Type B pancreatic cell (in vitro differentiated cells): ENCODE data around the gene ECT2L. TPM values are rescaled to one million over a fixed set of nuclear protein-coding genes. Genes with fewer than 3 reads are reported as not detected.

Experiments used
- DNase-seq: peaks from one replicate; pipeline ENCODE4 v3.0.0; 2021; ENCODE audit warnings: mixed read lengths; ENCODE audit not compliant: unreplicated experiment; ENCODE audit errors: extremely low spot score
- H3K27ac Mint-ChIP-seq: 2 replicates; pipeline ENCODE4 v1.8.0; 2021; ENCODE audit warnings: mild to moderate bottlenecking, mixed read lengths
- H3K27me3 Mint-ChIP-seq: 2 replicates; pipeline ENCODE4 v1.8.0; 2021; ENCODE audit warnings: mixed read lengths
- H3K36me3 Mint-ChIP-seq: 2 replicates; pipeline ENCODE4 v1.8.0; 2021; ENCODE audit warnings: mixed read lengths
- H3K4me1 Mint-ChIP-seq: one replicate; pipeline ENCODE4 v1.8.0; 2021; ENCODE audit warnings: mixed read lengths; ENCODE audit not compliant: unreplicated experiment
- H3K4me3 Mint-ChIP-seq: 2 replicates; pipeline ENCODE4 v1.8.0; 2021; ENCODE audit warnings: mild to moderate bottlenecking, mixed read lengths
- H3K9me3 Mint-ChIP-seq: 2 replicates; pipeline ENCODE4 v1.8.0; 2021; ENCODE audit warnings: mixed read lengths
- CTCF ChIP-seq: fragments of 200-600 bp; sonication (generic); conservative IDR thresholded peaks from 2 replicates; pipeline ENCODE4 v1.5.0; 2021; ENCODE audit warnings: antibody characterized with exemption, mild to moderate bottlenecking
- total RNA-seq: library from RNA; stranded (reverse); gene quantifications from 2 replicates; pipeline ENCODE4 v1.2.1, GENCODE V29; 2021; ENCODE audit warnings: low replicate concordance

ECT2L gene
- total RNA-seq, 1 donor from 2014 or later, result 0.07 TPM

GRCh38 chr6:138944412-138944811 lies 148.5 kb downstream of the ECT2L start:
- TF ChIP-seq CTCF, result no peak
- Mint-ChIP-seq H3K4me1 (peaks cover 8% of the 10 kb centered on the region), H3K9me3 (no peaks in the 10 kb centered on the region), H3K27me3 (no peaks in the 10 kb centered on the region), H3K4me3 (no peak overlapping the region), H3K27ac (no peak overlapping the region), H3K36me3 (peaks cover 41% of the 10 kb centered on the region)
- DNase-seq, result no peak

GRCh38 chr6:138945354-138945753 lies 149.5 kb downstream of the ECT2L start:
- H3K27me3 Mint-ChIP-seq, result no peaks in the 10 kb centered on the region
- no peak overlapping the region for H3K27ac Mint-ChIP-seq
- H3K36me3 Mint-ChIP-seq, result peaks cover 41% of the 10 kb centered on the region
- no peak overlapping the region for H3K4me3 Mint-ChIP-seq
- H3K4me1 Mint-ChIP-seq, result peaks cover 12% of the 10 kb centered on the region
- no peak for DNase-seq
- H3K9me3 Mint-ChIP-seq, result no peaks in the 10 kb centered on the region
- peak; percentile 57 for TF ChIP-seq CTCF

GRCh38 chr6:138948004-138948403 lies 152.1 kb downstream of the ECT2L start:
- H3K36me3 Mint-ChIP-seq, result peaks cover 31% of the 10 kb centered on the region
- H3K4me3 Mint-ChIP-seq, result no peak overlapping the region
- H3K9me3 Mint-ChIP-seq, result no peaks in the 10 kb centered on the region
- H3K4me1 Mint-ChIP-seq, result peaks cover 12% of the 10 kb centered on the region
- no peak overlapping the region for H3K27ac Mint-ChIP-seq
- no peak for DNase-seq
- TF ChIP-seq CTCF, result no peak
- no peaks in the 10 kb centered on the region for H3K27me3 Mint-ChIP-seq

GRCh38 chr6:138948546-138949179 lies 152.8 kb downstream of the ECT2L start:
- DNase-seq, result no peak
- Mint-ChIP-seq H3K9me3 (no peaks in the 10 kb centered on the region), H3K4me1 (peaks cover 12% of the 10 kb centered on the region), H3K4me3 (no peak overlapping the region), H3K36me3 (peaks cover 30% of the 10 kb centered on the region), H3K27ac (peak overlapping the region; percentile 43), H3K27me3 (no peaks in the 10 kb centered on the region)
- peak; percentile 50 for TF ChIP-seq CTCF

- Mint-ChIP-seq H3K27me3 (no peaks in the 10 kb centered on the region), H3K36me3 (peaks cover 15% of the 10 kb centered on the region), H3K9me3 (no peaks in the 10 kb centered on the region), H3K27ac (no peak overlapping the region), H3K4me1 (peaks cover 14% of the 10 kb centered on the region), H3K4me3 (no peak overlapping the region)
- no peak for TF ChIP-seq CTCF
- DNase-seq, result no peak
Measured at GRCh38 chr6:138953451-138953850, 157.6 kb downstream of the ECT2L start.

Other genes with a start within 250 kb of the ECT2L start
- 7.5 and 12.0 TPM in 2 replicates for gene CCDC28A, start 22.3 kb upstream of the ECT2L start, total RNA-seq
- gene REPS1, start 192.2 kb downstream of the ECT2L start, total RNA-seq, result 57.0 and 95.8 TPM in 2 replicates
- 47.1 and 88.9 TPM in 2 replicates for gene ABRACL, start 232.7 kb downstream of the ECT2L start, total RNA-seq